HG03354 (cell line): ENCODE results near the gene ABCA10.
"Not testable (repeated sequence)": the region's sequence is repeated elsewhere in the genome, so short reads cannot be mapped to it uniquely, and the experiment has no call there.

Experiments
- ATAC-seq: cut with Tn5 transposase; IDR thresholded peaks from one replicate; pipeline ENCODE4 v1.9.1; 2021; ENCODE audit warnings: mild to moderate bottlenecking; ENCODE audit not compliant: unreplicated experiment, poor library complexity, severe bottlenecking

ABCA10 gene

DNA sequence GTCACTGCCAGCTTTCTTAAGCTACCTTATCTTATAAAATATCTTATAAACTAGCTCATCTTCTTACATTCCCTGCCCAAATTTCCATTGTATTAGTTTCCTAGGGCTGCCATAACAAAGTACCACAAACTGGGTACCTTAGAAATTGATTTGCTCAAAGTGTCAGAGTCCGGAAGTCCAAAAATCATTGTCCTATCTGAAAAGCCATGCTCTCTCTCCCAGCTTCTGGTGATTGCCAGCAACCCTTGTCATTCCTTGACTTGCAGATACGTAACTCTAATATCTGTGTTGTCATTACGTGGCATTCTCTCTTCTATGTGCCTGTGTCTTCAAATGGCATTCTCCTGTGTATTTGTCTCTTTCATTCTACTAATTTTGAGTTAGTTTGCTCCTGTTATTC lies 2.3 kb upstream of the ABCA10 start:
- no peak for ATAC-seq

- ATAC-seq = no peak
Observed at GRCh38 chr17:69228018-69228417, 606 bp downstream of the ABCA10 start.

DNA sequence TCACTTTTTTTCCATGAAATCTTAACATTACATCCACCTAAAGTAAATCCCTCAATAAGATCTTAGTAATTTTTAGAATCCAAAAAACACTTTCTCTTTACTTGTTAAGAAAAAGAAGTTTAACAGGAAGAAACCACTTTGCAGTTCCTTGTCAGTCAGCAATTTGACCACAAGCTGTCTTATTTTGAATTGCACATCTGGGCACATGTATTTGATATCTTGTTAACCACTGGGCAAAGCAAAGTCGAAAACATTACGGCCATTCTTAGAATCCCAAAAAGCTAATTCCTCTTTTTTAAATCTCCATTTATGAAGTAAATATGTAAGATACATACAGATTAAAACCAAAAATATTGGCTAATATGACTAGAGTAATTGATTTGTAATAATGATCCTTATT lies 1.1 kb downstream of the ABCA10 start:
- no peak for ATAC-seq

DNA sequence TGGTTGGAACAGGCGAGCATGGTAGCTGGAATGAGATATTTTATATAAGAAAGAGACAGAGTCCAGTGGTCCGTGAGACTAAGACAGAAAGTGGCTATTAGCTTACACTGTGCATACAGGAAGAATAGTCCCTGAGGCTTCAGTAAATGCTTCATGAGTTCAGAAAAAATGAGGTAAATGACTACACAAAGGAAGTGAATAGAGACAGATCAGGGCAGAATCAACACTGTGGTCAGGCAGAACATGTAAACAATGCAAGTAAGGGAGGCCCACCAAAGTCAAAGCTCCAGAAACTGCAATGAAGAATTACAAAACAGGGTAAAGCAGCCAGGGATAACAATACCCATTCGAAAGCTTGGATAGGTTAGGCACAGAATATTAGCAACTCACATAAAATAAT lies 4.8 kb downstream of the ABCA10 start:
- ATAC-seq = peak; percentile 98

DNA sequence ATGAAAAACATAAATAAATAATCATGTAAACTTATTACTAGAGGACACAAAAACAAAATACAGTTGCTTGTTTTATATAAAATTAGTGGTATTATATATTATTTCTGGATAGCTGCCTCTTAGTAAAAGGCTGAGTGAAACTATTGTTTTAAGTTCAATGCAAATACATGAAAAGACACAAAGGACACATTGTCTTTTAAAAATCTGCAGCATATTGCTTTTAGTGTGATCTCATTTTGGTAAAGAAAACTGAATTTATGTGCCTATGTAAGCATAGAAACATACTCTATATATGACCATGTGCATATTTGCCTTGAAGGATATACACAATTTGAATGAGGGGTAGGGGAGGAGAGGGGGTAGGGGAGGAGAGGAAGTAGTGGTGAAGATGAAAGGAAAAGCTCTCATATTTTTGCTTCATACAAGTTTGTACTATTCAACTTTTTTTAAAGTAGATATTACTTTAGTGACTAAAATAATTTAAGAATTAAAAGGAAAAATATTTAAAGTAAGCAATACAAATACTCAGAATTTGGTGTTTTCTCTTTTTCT lies 5.8 kb downstream of the ABCA10 start:
- ATAC-seq = no peak

DNA sequence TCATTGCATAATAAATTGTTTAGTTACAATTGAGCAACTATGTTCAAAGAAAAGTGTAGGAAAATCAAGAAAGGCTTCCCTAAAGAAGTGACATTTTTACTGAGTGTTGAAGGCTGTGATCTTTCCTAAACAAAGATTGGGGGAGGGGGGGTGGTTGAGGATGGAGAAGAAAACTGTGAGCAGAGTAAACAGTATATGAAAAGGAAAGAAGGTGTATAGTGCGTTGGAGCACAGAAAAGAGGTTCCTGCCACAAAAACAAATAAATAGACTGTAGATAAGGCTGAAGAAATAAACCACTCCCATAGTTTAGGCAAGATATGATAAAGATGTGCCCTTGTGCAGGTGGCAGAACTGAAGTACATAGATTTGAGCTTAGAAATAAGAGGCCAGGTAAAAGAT lies 8.5 kb downstream of the ABCA10 start:
- no peak for ATAC-seq

GRCh38 chr17:69218986-69219385 lies 9.6 kb downstream of the ABCA10 start:
- no peak for ATAC-seq

GRCh38 chr17:69213059-69213813 lies 15.4 kb downstream of the ABCA10 start:
- no peak for ATAC-seq

- ATAC-seq = no peak
Observed at GRCh38 chr17:69208640-69209039, 20.0 kb downstream of the ABCA10 start.

GRCh38 chr17:69207151-69207550 lies 21.5 kb downstream of the ABCA10 start:
- ATAC-seq = no peak

DNA sequence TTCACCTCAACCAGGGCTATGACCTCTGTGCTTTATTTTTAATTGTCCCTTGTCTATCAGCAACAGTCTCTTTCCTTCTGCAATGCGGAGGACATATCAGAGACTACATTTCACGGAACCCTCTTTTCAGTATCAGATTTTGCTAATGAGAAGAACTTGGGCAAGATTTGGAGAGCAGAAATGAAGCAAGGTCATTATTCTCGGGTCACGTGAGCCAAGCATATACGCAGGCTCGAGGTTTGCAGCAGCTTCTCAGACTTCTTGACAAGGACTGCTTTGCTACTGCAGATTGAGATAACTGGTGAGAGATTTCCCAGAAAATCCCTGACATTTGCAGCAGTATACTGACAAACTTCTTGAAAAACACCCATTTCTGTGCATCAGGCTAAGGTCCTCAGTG lies 30.4 kb downstream of the ABCA10 start:
- no peak for ATAC-seq

- ATAC-seq = not testable (repeated sequence)
Observed at GRCh38 chr17:69196105-69196653, 32.4 kb downstream of the ABCA10 start.

DNA sequence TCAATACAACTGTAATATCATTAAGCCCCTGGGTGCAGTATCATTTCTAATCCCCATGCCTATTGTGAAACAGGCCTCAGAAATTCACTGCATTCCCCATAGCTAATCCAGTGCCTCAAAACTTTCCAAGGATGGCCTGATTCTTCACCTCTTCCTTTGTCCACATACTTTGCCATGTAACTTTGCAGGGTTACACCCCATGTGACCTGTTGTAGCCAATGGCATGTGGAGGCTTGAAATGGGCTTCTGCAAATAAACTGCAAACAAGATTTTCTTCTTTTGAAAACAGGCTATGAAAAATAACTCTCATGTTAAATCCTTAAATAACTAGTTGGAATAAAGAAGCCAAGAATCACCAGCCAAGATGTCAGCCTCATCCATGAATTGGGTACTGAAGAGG lies 35.9 kb downstream of the ABCA10 start:
- ATAC-seq = no peak

DNA sequence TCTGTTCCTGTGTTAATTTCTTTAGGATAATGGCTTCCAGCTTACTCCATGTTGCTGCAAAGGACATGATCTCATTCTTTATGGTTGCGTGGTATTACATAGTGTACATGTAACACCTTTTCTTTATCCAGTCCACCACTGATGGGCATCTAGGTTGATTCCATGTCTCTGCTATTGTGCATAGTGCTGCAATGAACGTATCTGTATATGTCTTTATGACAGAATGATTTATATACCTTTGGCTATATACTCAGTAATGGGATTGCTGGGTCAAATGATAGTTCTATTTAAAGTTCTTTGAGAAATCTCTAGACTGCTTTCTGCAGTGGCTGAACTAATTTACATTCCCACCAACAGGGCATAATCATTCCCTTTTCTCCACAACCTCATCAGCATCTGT lies 39.8 kb downstream of the ABCA10 start:
- ATAC-seq = no peak

DNA sequence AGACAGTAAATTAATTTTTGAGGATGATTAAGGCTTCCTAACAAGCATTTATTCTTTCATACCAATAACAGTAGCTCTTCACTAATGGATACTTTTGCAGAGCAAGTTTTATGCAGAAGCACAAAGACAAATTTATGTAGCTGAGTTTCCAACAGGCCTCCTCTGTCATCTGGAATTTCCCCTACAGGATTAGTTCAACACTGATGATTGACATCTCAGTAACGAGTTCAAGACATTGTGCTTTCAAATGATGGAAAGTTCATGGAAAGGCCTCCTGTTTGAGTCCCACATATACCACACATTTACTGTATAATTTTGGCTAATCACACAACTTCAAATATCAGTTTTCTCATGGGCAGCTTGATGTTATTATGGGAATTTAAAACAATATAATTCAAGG lies 40.6 kb downstream of the ABCA10 start:
- ATAC-seq = no peak

DNA sequence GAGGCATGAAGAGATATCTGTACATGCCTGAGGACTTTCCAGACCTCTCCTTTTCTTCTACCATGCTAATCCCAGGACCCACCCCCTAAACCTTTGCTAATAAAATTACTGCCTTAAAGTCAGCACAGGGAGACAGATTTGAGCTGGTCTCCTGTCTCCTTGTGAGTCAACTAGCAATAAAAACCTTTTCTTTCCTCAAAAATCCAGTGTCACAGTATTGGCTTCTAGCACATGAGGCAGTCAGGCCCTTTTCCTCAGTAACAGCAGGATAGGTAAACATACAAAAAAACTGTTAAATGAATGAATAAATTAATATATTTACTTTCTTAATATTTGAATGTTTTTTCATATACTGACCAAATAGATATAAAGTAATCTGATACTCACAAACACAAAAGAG lies 41.3 kb downstream of the ABCA10 start:
- ATAC-seq = no peak

DNA sequence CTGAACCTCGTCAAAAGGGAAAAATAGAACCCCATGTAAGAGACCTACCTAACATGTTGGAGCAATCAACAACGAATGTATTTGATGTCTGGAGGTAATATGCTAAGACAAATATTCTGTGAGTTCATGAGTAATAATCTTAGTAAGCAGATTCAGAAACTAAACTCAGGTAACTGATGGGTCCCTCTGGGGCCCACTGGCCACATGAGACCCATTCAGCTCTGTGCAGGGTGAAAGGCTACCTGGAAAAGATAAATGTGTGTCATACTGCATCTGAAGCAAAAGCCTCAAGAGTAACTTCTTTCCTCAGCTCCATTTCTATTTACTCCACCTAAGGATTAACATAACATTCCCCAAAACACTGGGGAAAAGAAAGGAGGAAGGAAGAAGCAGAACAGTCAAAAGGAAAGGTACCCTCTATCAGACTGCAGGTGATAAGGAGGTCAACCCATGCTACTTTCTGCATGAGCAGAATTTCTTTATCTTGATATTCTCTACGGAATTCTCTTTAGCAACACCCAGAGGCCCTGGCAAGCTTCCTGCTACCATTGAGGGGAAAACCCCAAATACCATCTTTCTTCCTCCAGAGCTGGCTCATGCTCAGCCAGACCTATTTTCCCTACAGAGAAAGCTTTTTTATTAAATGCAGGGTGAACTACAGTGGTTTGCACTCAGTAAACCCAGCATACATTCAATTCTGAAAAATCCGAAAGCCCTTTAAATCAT lies 49.2 kb downstream of the ABCA10 start:
- peak; percentile 49 for ATAC-seq

DNA sequence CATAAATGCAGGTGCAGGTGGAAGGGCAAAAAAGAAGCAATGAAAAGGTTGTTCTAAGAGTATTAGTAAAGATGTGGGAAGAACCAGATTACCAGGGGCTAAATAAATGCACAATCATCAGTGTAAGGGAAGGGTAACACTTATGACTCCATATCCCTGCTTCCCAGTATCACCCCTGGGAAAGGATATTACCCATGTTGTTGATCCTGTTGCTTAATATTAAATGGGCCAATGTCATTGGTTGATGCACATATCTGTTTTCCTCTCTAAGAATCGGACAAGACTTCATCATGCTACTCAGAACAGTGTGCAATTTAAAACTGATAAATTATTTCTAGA lies 52.2 kb downstream of the ABCA10 start:
- ATAC-seq = no peak

GRCh38 chr17:69175625-69176456 lies 52.8 kb downstream of the ABCA10 start:
- ATAC-seq = no peak

DNA sequence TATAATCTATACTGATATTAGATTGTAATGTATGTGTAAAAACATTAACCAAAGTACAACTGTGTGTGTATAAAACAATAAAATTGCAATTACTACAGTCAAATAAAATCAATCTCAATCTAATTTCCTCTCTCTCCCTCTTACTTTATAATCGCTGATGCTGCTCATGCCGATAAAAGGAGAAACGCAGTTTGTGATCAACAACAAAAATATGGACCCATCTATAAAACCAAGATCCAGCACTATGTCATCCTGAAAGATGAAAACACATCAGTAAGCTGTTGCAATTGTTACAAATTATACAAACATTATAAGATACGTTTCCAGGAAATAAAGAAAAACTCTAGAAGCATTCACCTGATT lies 53.4 kb downstream of the ABCA10 start:
- no peak for ATAC-seq
